Measurements from ENCODE around the gene ZNF274.

DNA sequence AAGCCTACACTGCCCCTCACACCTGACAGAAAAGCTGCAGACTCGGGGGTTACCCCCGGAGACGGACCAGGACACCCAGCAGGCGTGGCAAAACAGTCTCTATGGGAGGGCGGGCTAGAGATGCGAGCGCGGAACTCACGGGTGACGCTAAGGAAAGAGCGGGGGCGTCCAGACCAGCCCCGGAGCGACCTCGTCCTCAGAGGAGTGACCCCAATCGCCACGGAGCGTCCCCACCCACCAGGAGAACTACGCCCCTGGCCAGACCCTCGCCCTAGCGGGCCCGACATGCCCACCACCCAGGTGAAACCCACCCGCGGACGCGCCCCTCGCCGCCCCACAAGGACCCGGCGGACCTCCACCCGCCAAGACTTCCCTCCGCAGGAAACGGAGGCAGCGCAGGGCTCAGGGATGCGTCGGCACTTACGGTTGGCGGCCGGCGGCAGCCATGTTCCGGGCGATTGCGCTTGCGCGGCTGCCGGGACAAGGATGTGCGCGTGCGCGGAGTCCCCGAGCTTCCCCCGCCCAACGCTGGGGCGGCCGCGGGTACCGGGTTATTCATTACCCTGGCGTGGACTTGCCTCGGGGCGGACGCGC lies 32.4 kb upstream of the ZNF274 start, which contains the start of gene ZNF329:
- TF ChIP-seq, protein P1, sequence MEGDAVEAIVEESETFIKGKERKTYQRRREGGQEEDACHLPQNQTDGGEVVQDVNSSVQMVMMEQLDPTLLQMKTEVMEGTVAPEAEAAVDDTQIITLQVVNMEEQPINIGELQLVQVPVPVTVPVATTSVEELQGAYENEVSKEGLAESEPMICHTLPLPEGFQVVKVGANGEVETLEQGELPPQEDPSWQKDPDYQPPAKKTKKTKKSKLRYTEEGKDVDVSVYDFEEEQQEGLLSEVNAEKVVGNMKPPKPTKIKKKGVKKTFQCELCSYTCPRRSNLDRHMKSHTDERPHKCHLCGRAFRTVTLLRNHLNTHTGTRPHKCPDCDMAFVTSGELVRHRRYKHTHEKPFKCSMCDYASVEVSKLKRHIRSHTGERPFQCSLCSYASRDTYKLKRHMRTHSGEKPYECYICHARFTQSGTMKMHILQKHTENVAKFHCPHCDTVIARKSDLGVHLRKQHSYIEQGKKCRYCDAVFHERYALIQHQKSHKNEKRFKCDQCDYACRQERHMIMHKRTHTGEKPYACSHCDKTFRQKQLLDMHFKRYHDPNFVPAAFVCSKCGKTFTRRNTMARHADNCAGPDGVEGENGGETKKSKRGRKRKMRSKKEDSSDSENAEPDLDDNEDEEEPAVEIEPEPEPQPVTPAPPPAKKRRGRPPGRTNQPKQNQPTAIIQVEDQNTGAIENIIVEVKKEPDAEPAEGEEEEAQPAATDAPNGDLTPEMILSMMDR (IDR thresholded peaks at IDR 0.05; ENCODE audit: low read length) = no peak
- TF ChIP-seq EZH2phosphoT487 (IDR thresholded peaks at IDR 0.05; ENCODE audit: low read length) = no peak
- no peak for TF ChIP-seq EZH2 (optimal IDR thresholded peaks at IDR 0.05; ENCODE audit: low read depth, low read length)

Data from MM.1S (cell line).